ENCODE data around the gene GLIPR1L2.

GLIPR1L2 gene

DNA sequence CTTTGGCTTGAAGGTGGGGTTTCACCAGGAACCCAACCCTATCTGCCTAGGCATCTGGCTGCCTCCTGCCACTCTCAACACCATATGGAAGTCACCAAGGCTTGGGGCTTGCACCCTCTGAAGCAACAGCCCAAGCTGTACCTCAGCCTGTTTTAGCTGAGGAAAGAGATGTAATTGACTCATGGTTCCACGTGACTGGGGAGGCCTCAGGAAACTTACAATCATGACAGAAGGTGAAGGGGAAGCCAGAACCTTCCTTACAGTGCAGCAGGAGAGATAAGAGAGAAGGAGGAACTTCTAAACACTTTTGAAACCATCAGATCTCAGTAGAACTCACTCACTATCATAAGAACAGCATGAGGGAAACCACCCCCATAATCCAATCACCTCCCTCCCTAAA lies 29.5 kb upstream of the GLIPR1L2 start:
- TF ChIP-seq, protein P1, sequence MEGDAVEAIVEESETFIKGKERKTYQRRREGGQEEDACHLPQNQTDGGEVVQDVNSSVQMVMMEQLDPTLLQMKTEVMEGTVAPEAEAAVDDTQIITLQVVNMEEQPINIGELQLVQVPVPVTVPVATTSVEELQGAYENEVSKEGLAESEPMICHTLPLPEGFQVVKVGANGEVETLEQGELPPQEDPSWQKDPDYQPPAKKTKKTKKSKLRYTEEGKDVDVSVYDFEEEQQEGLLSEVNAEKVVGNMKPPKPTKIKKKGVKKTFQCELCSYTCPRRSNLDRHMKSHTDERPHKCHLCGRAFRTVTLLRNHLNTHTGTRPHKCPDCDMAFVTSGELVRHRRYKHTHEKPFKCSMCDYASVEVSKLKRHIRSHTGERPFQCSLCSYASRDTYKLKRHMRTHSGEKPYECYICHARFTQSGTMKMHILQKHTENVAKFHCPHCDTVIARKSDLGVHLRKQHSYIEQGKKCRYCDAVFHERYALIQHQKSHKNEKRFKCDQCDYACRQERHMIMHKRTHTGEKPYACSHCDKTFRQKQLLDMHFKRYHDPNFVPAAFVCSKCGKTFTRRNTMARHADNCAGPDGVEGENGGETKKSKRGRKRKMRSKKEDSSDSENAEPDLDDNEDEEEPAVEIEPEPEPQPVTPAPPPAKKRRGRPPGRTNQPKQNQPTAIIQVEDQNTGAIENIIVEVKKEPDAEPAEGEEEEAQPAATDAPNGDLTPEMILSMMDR (IDR thresholded peaks at IDR 0.05; ENCODE audit: extremely low read depth, missing control alignments), result no peak
- no peak for DNase-seq (ENCODE audit: low spot score)

DNA sequence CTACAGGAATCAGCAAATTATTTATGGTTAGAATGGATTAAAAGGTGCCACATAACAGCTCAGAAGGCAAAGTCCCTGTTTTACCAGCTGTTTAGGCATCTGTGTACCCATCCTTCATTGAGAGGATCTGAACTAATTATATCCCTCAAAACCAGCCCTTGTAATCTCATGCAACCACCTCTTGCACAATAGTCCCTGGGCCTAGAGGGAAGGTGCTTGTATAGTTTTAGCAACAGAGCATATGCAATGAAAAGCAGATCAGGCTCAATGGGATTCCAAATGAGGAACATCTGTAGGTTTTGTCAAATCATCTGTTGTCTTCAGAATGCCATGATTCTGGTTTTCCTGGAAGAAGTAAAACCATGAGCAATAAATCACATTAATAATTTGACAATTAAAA lies 26.0 kb upstream of the GLIPR1L2 start:
- TF ChIP-seq, protein P1 (IDR thresholded peaks at IDR 0.05; ENCODE audit: extremely low read depth, missing control alignments), result no peak
- no peak for DNase-seq (ENCODE audit: low spot score)

DNA sequence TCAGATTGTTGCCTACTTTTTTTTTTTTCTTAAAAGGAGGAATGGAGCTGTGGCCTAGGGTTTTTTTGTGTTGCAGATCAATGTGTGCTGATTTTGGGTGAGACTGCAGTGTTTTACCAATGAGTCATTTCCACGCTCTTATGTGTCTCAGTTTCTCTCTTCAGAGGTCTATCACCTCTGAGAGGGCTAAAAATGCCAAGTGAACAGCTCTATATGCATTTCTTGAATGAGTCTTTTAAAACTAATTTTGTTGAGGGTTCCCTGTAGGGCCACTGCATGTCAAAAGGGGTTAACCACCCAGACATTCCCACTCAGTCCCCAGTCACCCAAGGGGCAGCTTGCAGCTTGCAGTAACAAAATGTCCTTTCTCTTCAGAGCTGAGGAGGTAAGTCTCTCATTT lies 24.3 kb upstream of the GLIPR1L2 start:
- no peak for DNase-seq (ENCODE audit: low spot score)
- TF ChIP-seq, protein P1 (IDR thresholded peaks at IDR 0.05; ENCODE audit: extremely low read depth, missing control alignments), result no peak

DNA sequence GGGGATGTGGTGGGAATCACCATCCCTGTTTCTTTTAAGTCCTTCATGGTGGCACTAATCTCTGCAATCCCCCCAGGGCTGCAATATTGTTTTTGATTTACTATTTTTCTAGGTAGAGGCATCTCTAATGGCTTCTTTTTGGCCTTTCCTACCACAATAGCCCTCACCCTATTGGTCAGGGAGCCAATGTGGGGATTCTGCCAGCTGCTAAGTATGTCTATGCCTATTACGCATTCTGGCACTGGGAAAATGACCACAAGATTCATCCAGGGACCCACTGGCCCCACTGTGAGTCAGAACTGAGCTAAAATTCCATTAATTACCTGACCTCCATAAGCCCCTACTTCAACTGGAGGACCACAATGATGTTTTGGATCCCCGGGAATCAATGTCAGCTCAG lies 15.9 kb upstream of the GLIPR1L2 start:
- TF ChIP-seq, protein P1 (IDR thresholded peaks at IDR 0.05; ENCODE audit: extremely low read depth, missing control alignments), result no peak
- DNase-seq (ENCODE audit: low spot score), result no peak

DNA sequence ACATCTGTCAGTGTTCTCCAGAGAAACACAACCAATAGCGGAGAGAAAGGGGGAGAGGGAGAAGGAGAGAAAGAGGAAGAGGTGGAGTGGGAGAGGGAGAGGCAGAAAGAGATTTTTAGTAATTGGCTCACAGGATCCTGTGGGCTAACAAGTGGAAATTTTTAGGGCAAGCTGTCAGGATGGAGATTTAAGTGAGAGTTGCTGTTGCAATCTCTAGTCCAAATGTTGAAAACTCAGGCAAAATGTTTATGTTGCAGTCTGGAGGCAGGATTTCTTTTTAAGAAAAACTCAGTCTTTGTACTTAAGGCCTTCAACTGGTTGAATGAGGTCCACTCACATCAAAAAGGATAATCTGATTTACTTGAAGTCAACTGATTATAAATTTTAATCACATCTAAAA lies 12.5 kb upstream of the GLIPR1L2 start:
- TF ChIP-seq, protein P1 (IDR thresholded peaks at IDR 0.05; ENCODE audit: extremely low read depth, missing control alignments), result no peak
- no peak for DNase-seq (ENCODE audit: low spot score)

DNA sequence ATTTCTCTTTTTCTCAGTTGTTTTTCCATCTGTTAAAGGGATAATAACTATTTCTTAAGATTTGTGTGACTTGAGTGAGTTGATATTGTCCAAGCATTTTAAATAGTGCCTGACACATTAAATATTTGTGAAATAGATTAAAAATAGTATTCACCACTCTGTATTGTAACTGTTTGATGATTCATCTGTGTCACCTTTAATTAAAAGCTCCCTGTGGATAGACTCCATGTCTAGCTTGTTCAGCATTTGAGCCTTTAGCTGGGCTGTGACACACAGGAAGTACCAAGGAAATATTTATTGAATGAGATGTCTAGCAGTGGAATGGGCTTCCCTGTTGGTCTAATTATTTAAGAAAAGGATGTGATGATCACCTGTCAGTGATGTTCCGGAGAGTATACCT lies 1.8 kb upstream of the GLIPR1L2 start:
- no peak for DNase-seq (ENCODE audit: low spot score)
- TF ChIP-seq, protein P1 (IDR thresholded peaks at IDR 0.05; ENCODE audit: extremely low read depth, missing control alignments), result no peak

DNA sequence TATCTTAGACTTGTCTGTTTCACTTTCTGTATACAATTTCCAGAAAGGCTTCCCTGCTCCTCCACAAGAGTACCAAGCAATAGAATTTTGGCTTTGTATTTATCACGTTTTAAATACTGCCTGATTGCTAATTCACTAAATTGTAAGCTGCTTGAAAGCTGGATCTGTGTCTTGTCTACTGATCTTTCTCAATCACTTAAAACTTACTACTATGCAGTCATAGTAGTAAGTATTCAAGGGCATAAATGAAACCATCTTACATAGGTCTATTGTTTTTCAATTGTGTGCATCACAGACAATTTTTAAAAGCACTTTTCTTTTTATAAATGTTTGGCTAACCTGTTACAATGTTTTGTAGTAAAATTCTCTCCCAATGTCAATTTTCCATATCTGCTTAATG lies 1.2 kb upstream of the GLIPR1L2 start:
- DNase-seq (ENCODE audit: low spot score), result no peak
- TF ChIP-seq, protein P1 (IDR thresholded peaks at IDR 0.05; ENCODE audit: extremely low read depth, missing control alignments), result no peak

All from GM20000 (cell line).